LNCAP (cell line): ENCODE results near the gene LTB4R2.
A peak's percentile ranks its signal among the peaks of the same experiment; 100 is the strongest.

Experiments used
- CTCF ChIP-seq: fragments of 450-650 bp; IDR thresholded peaks from 2 replicates; pipeline ENCODE4 v1.5.1; 2017; ENCODE audit warnings: mild to moderate bottlenecking

LTB4R2 gene

GRCh38 chr14:24286996-24287395 is 22.9 kb upstream of the LTB4R2 start:
- no peak for TF ChIP-seq CTCF

GRCh38 chr14:24289649-24290280 is 20.2 kb upstream of the LTB4R2 start:
- TF ChIP-seq CTCF, result no peak

DNA sequence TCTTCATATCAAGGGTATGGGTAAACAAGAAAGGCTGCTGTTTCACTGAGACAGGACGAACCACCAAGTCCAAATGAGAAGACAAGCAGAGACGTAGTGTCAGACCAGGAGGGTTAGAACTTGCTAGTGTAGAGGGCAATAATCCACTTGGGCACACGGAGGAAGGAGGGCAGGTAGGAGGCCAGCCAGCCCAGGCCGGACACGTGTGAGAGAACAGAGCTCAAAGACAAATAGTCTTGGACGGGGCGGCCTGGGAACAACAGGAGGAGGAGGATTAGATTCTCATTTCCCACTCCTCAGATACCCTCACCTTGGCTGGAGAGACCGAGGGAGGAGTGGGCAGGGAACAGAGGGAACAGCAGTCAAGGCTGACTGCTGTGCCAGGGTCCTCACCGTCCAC is 19.2 kb upstream of the LTB4R2 start:
- no peak for TF ChIP-seq CTCF

GRCh38 chr14:24291446-24292117 is 18.4 kb upstream of the LTB4R2 start:
- TF ChIP-seq CTCF, result no peak

DNA sequence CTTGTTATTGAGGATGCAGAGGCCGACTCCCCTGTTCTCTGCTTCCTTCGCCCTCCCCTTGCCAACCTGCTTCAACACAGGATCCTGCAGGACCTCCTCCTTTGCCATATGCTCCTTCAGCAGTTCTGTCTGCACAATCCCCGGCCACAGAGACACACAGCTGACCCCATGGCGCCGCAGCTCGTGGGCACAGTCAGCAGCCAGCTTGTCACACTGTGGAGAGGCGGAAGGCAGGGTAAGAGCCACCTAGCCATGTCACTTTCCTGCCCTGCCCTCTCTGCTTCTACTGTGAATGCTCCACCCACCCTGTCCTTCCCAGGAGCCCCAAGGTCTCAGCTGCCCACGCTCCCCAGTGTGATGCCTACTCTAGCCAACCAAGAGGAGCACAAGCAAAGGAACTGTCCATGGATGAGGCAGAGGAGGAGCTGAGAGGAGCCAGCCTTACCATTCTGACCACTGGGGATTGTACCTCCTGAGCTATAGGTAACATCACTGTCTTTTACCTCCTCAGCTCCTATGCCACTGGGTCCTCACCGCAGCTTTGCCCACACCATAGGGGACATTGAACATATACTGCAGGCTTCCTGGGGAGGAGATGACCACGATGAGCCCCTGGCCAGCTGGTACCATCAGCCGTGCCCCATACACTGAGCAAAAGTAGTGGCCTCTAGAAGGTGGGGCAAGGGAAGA is 17.7 kb upstream of the LTB4R2 start:
- no peak for TF ChIP-seq CTCF

GRCh38 chr14:24293525-24293924 is 16.4 kb upstream of the LTB4R2 start:
- TF ChIP-seq CTCF, result no peak

GRCh38 chr14:24296341-24297157 is 13.4 kb upstream of the LTB4R2 start:
- TF ChIP-seq CTCF, result peak; percentile 67
